ENCODE data around the gene SLC43A1. TPM values are rescaled to one million over a fixed set of nuclear protein-coding genes. Genes with fewer than 3 reads are reported as not detected.

The SLC43A1 gene
- total RNA-seq, 1 donor from 2014 or later: 3.3 TPM

GRCh38 chr11:57438345-57439285 is 76.9 kb downstream of the SLC43A1 start:
- H3K4me3 Mint-ChIP-seq: no peak overlapping the region

DNA sequence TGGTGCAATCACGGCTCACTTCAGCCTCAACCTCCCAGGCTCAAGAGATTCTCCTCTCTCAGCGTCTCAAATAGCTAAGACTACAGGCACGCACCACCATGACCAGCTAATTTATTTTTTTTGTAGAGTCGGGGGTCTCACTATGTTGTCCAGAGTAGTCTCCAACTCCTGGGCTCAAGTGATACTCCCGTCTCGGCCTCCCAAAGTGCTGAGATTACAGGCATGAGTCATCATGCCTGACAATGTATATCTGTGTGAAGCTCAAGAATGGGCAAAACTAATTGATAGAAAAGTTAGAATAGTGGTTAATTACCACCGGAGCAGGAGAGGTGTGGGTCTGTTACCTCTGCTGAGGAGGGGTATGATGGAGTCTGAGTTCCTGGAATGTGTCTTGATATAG is 79.5 kb downstream of the SLC43A1 start:
- no peak for DNase-seq (ENCODE audit: low spot score in 2 of 2, unreplicated experiment in 2 of 2)
- H3K4me3 Mint-ChIP-seq: no peak overlapping the region
- no peak overlapping the region for H3K27ac Mint-ChIP-seq
- H3K27me3 Mint-ChIP-seq (ENCODE audit: low read depth): peaks cover 47% of the 10 kb centered on the region
- H3K36me3 Mint-ChIP-seq: no peaks in the 10 kb centered on the region
- no peaks in the 10 kb centered on the region for H3K9me3 Mint-ChIP-seq
- TF ChIP-seq, protein P1, sequence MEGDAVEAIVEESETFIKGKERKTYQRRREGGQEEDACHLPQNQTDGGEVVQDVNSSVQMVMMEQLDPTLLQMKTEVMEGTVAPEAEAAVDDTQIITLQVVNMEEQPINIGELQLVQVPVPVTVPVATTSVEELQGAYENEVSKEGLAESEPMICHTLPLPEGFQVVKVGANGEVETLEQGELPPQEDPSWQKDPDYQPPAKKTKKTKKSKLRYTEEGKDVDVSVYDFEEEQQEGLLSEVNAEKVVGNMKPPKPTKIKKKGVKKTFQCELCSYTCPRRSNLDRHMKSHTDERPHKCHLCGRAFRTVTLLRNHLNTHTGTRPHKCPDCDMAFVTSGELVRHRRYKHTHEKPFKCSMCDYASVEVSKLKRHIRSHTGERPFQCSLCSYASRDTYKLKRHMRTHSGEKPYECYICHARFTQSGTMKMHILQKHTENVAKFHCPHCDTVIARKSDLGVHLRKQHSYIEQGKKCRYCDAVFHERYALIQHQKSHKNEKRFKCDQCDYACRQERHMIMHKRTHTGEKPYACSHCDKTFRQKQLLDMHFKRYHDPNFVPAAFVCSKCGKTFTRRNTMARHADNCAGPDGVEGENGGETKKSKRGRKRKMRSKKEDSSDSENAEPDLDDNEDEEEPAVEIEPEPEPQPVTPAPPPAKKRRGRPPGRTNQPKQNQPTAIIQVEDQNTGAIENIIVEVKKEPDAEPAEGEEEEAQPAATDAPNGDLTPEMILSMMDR (IDR thresholded peaks at IDR 0.05; ENCODE audit: unreplicated experiment): no peak
- H3K4me1 Mint-ChIP-seq: no peaks in the 10 kb centered on the region

More at GRCh38 chr11:57438345-57439285, 76.9 kb downstream of the SLC43A1 start:
- Mint-ChIP-seq H3K9me3 (no peaks in the 10 kb centered on the region), H3K27me3 (ENCODE audit: low read depth) (peaks cover 36% of the 10 kb centered on the region), H3K27ac (no peak overlapping the region), H3K36me3 (no peaks in the 10 kb centered on the region), H3K4me1 (no peaks in the 10 kb centered on the region)
- TF ChIP-seq, protein P1 (IDR thresholded peaks at IDR 0.05; ENCODE audit: unreplicated experiment): no peak
- DNase-seq (ENCODE audit: low spot score in 2 of 2, unreplicated experiment in 2 of 2): no peak

DNA sequence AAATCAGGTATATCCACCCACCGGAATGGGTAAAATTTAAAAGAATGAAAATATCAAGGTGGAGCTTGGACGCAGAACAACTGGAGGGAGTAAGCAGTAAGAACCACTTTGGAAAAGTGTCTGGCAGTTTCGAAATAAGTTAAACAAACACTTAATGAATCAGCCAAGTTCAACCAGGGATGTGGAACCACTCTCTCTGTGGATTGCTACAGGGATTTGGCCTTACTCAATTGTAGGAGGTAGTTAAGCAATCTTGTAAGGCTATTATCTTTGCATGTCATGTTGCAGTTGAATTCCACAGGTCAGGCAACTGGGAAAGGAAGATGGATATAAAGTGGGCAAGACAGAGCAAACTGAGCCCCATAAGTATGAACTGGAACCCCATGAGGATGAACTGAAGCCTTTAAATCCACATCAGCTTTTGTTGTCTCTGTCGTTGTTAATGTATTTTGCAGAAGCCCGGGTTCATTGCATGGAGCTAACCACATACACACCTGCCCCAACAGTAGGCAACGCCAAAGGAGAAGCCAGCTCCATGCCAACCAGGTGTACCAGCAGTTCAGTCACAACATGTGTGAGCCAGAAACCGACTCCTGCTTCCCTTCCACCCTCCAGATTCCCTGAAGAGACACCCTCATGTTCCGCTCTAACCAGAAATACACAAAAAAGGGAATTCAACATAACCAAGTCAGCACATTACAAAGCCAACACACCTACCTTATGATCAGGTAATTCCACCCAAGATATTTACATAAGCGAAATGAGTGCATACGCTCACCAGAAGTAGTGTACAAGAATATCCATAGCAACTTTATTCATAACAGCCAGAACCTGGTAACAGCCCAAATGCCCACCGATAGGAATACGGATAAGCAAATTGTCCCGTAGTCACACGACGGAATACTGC is 80.6 kb downstream of the SLC43A1 start:
- no peaks in the 10 kb centered on the region for H3K9me3 Mint-ChIP-seq
- no peak overlapping the region for H3K4me3 Mint-ChIP-seq
- TF ChIP-seq, protein P1 (IDR thresholded peaks at IDR 0.05; ENCODE audit: unreplicated experiment): no peak
- no peaks in the 10 kb centered on the region for H3K36me3 Mint-ChIP-seq
- no peak overlapping the region for H3K27ac Mint-ChIP-seq
- H3K27me3 Mint-ChIP-seq (ENCODE audit: low read depth): peaks cover 56% of the 10 kb centered on the region
- no peaks in the 10 kb centered on the region for H3K4me1 Mint-ChIP-seq
- no peak for DNase-seq (ENCODE audit: low spot score in 2 of 2, unreplicated experiment in 2 of 2)

Other genes with a start within 250 kb of the SLC43A1 start
- gene TNKS1BP1, start 190.8 kb downstream of the SLC43A1 start, total RNA-seq: 201 to 216 TPM (median 216 TPM) in 3 replicates
- gene SSRP1, start 179.8 kb downstream of the SLC43A1 start, total RNA-seq: 106 to 110 TPM (median 108 TPM) in 3 replicates
- gene P2RX3, start 177.3 kb downstream of the SLC43A1 start, total RNA-seq: 2.0 to 3.1 TPM (median 2.6 TPM) in 3 replicates
- not detected in 3 replicates for gene PRG3, start 134.6 kb downstream of the SLC43A1 start, total RNA-seq
- 0.27 TPM in 1 of 3 replicates, not detected in the others for gene PRG2, start 125.1 kb downstream of the SLC43A1 start, total RNA-seq
- gene SLC43A3, start 88.6 kb downstream of the SLC43A1 start, total RNA-seq: 11.8 to 13.3 TPM (median 12.9 TPM) in 3 replicates
- 0.38 to 0.63 TPM (median 0.53 TPM) in 3 replicates for gene RTN4RL2, start 55.2 kb downstream of the SLC43A1 start, total RNA-seq
- gene TIMM10, start 15.1 kb upstream of the SLC43A1 start, total RNA-seq: 41.7 to 46.3 TPM (median 44.0 TPM) in 3 replicates
- gene SMTNL1, start 21.9 kb upstream of the SLC43A1 start, total RNA-seq: not detected in 3 replicates
- gene UBE2L6, start 52.0 kb upstream of the SLC43A1 start, total RNA-seq: 35.5 to 41.4 TPM (median 39.2 TPM) in 3 replicates
- 136 to 154 TPM (median 146 TPM) in 3 replicates for gene SERPING1, start 82.0 kb upstream of the SLC43A1 start, total RNA-seq
- gene YPEL4, start 134.2 kb upstream of the SLC43A1 start, total RNA-seq: 0.64 to 1.3 TPM (median 1.1 TPM) in 3 replicates
- gene CLP1, start 142.1 kb upstream of the SLC43A1 start, total RNA-seq: 18.4 to 19.6 TPM (median 19.5 TPM) in 3 replicates
- gene ZDHHC5, start 152.4 kb upstream of the SLC43A1 start, total RNA-seq: 53.9 to 57.1 TPM (median 54.2 TPM) in 3 replicates
- 19.3 to 19.7 TPM (median 19.6 TPM) in 3 replicates for gene MED19, start 196.5 kb upstream of the SLC43A1 start, total RNA-seq
- gene TMX2, start 196.9 kb upstream of the SLC43A1 start, total RNA-seq: 62.8 to 64.9 TPM (median 63.8 TPM) in 3 replicates
- gene SELENOH, start 225.8 kb upstream of the SLC43A1 start, total RNA-seq: 152 to 158 TPM (median 156 TPM) in 3 replicates
- gene BTBD18, start 236.1 kb upstream of the SLC43A1 start, total RNA-seq: not detected in 3 replicates
- gene CTNND1, start 246.1 kb upstream of the SLC43A1 start, total RNA-seq: 234 to 250 TPM (median 238 TPM) in 3 replicates